Measurements from ENCODE around the gene SOX13. TPM values are rescaled to one million over a fixed set of nuclear protein-coding genes. Genes with fewer than 3 reads are reported as not detected.

SOX13 gene
- total RNA-seq, 1 experiment from 2014 or later: 3.4 TPM

- in situ Hi-C loops (cut with HindIII; ENCODE audit: low pct_unique_long_range_greater_than_20kb, low sequenced_read_pairs): no loop called here
- no peak for DNase-seq (ENCODE audit: low read depth)
These were observed 80.8 kb downstream of the SOX13 start for GRCh38 chr1:204153667-204154066.

GRCh38 chr1:204154568-204155255 is 81.8 kb downstream of the SOX13 start:
- in situ Hi-C loops (cut with HindIII; ENCODE audit: low pct_unique_long_range_greater_than_20kb, low sequenced_read_pairs): no loop called here
- no peak for DNase-seq (ENCODE audit: low read depth)

- in situ Hi-C loops (cut with HindIII; ENCODE audit: low pct_unique_long_range_greater_than_20kb, low sequenced_read_pairs): no loop called here
These were observed 83.0 kb downstream of the SOX13 start for GRCh38 chr1:204155881-204156280.

GRCh38 chr1:204157962-204158361 is 85.0 kb downstream of the SOX13 start:
- in situ Hi-C loops (cut with HindIII; ENCODE audit: low pct_unique_long_range_greater_than_20kb, low sequenced_read_pairs): no loop called here

More at GRCh38 chr1:204155881-204156280, 83.0 kb downstream of the SOX13 start:
- no peak for DNase-seq (ENCODE audit: low read depth)

GRCh38 chr1:204161609-204162493 is 88.9 kb downstream of the SOX13 start:
- in situ Hi-C loops (cut with HindIII; ENCODE audit: low pct_unique_long_range_greater_than_20kb, low sequenced_read_pairs): no loop called here
- no peak for DNase-seq (ENCODE audit: low read depth)

More at GRCh38 chr1:204157962-204158361, 85.0 kb downstream of the SOX13 start:
- no peak for DNase-seq (ENCODE audit: low read depth)

- peak; percentile 76 for DNase-seq (ENCODE audit: low read depth)
- in situ Hi-C loops (cut with HindIII; ENCODE audit: low pct_unique_long_range_greater_than_20kb, low sequenced_read_pairs): no loop called here
These were observed 89.7 kb downstream of the SOX13 start for GRCh38 chr1:204162494-204163074.

- in situ Hi-C loops (cut with HindIII; ENCODE audit: low pct_unique_long_range_greater_than_20kb, low sequenced_read_pairs): no loop called here
- DNase-seq (ENCODE audit: low read depth): no peak
These were observed 93.3 kb downstream of the SOX13 start, which contains the start of gene REN for GRCh38 chr1:204166219-204166618. TSS of gene REN (minus strand) at chr1:204166337. CDS start at chr1:204166293, 44 bp downstream.

- DNase-seq (ENCODE audit: low read depth): no peak
- in situ Hi-C loops (cut with HindIII; ENCODE audit: low pct_unique_long_range_greater_than_20kb, low sequenced_read_pairs): no loop called here
These were observed 94.8 kb downstream of the SOX13 start for GRCh38 chr1:204167730-204168129.

GRCh38 chr1:204169858-204170257 is 96.9 kb downstream of the SOX13 start:
- in situ Hi-C loops (cut with HindIII; ENCODE audit: low pct_unique_long_range_greater_than_20kb, low sequenced_read_pairs): no loop called here
- DNase-seq (ENCODE audit: low read depth): no peak

- DNase-seq (ENCODE audit: low read depth): no peak
- in situ Hi-C loops (cut with HindIII; ENCODE audit: low pct_unique_long_range_greater_than_20kb, low sequenced_read_pairs): no loop called here
These were observed 97.7 kb downstream of the SOX13 start for GRCh38 chr1:204170494-204171155.

- in situ Hi-C loops (cut with HindIII; ENCODE audit: low pct_unique_long_range_greater_than_20kb, low sequenced_read_pairs): no loop called here
- DNase-seq (ENCODE audit: low read depth): no peak
These were observed 98.8 kb downstream of the SOX13 start for GRCh38 chr1:204171751-204172178.

- in situ Hi-C loops (cut with HindIII; ENCODE audit: low pct_unique_long_range_greater_than_20kb, low sequenced_read_pairs): no loop called here
- no peak for DNase-seq (ENCODE audit: low read depth)
These were observed 99.6 kb downstream of the SOX13 start for GRCh38 chr1:204172404-204173029.

- in situ Hi-C loops (cut with HindIII; ENCODE audit: low pct_unique_long_range_greater_than_20kb, low sequenced_read_pairs): no loop called here
- no peak for DNase-seq (ENCODE audit: low read depth)
These were observed 102.0 kb downstream of the SOX13 start for GRCh38 chr1:204174958-204175357.

- DNase-seq (ENCODE audit: low read depth): no peak
- in situ Hi-C loops (cut with HindIII; ENCODE audit: low pct_unique_long_range_greater_than_20kb, low sequenced_read_pairs): no loop called here
These were observed 103.1 kb downstream of the SOX13 start for GRCh38 chr1:204176049-204176448.

GRCh38 chr1:204177133-204177532 is 104.2 kb downstream of the SOX13 start:
- in situ Hi-C loops (cut with HindIII; ENCODE audit: low pct_unique_long_range_greater_than_20kb, low sequenced_read_pairs): no loop called here
- no peak for DNase-seq (ENCODE audit: low read depth)

Data from Caki2 (cell line).